ENCODE measurements around the gene FGF19.

Gene FGF19

GRCh38 chr11:69734841-69735240, 31.0 kb upstream of the FGF19 start:
- no peak for DNase-seq (ENCODE audit: low read depth, low spot score)
- Histone ChIP-seq H3K9me3 (ENCODE audit: control insufficient read depth, insufficient read depth, low read length) (no peaks in the 10 kb centered on the region; the same call in 1 of the 2 replicates), H3K27ac (ENCODE audit: low read length) (no peak overlapping the region), H3K36me3 (ENCODE audit: control insufficient read depth, insufficient read depth, low read length) (no peaks in the 10 kb centered on the region), H3K27me3 (ENCODE audit: control insufficient read depth, insufficient read depth, low read length) (no peaks in the 10 kb centered on the region), H3K4me3 (ENCODE audit: low read length) (no peak overlapping the region), H3K4me1 (ENCODE audit: control insufficient read depth, insufficient read depth, low read length) (no peaks in the 10 kb centered on the region)
- no CpG with 5 or more reads among the region's 3 CpGs for WGBS (ENCODE audit: insufficient coverage, insufficient read length)

DNA sequence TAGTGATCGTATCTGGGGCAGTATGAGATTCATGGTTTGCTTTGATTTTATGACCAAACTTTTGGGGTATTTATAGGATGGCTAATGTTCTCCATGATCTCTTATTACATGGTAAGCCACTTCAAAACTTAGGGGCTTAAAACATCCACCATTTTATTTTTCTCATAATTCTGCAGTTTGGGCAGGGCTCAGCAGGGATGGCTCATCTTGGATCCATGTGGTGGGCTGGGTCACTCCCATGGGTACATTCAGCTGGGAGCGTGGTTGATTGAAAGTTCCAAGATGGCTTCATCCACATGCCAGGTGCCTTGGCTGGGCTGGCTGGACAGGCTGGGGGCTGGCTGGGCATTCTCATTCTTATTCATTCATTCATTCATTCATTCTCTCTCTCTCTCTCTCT, 30.5 kb upstream of the FGF19 start:
- no peak for DNase-seq (ENCODE audit: low read depth, low spot score)
- H3K4me1 ChIP-seq (ENCODE audit: control insufficient read depth, insufficient read depth, low read length): no peaks in the 10 kb centered on the region
- H3K4me3 ChIP-seq (ENCODE audit: low read length): no peak overlapping the region
- WGBS (ENCODE audit: insufficient coverage, insufficient read length): no CpG with 5 or more reads among the region's 2 CpGs
- no peaks in the 10 kb centered on the region for H3K27me3 ChIP-seq (ENCODE audit: control insufficient read depth, insufficient read depth, low read length)
- H3K27ac ChIP-seq (ENCODE audit: low read length): no peak overlapping the region
- H3K9me3 ChIP-seq (ENCODE audit: control insufficient read depth, insufficient read depth, low read length): no peaks in the 10 kb centered on the region; the same call in 1 of the 2 replicates
- H3K36me3 ChIP-seq (ENCODE audit: control insufficient read depth, insufficient read depth, low read length): no peaks in the 10 kb centered on the region

GRCh38 chr11:69732910-69733309, 29.1 kb upstream of the FGF19 start:
- Histone ChIP-seq H3K9me3 (ENCODE audit: control insufficient read depth, insufficient read depth, low read length) (no peaks in the 10 kb centered on the region; the same call in 1 of the 2 replicates), H3K4me1 (ENCODE audit: control insufficient read depth, insufficient read depth, low read length) (no peaks in the 10 kb centered on the region), H3K27me3 (ENCODE audit: control insufficient read depth, insufficient read depth, low read length) (no peaks in the 10 kb centered on the region), H3K27ac (ENCODE audit: low read length) (no peak overlapping the region), H3K4me3 (ENCODE audit: low read length) (no peak overlapping the region), H3K36me3 (ENCODE audit: control insufficient read depth, insufficient read depth, low read length) (no peaks in the 10 kb centered on the region)
- DNase-seq (ENCODE audit: low read depth, low spot score): no peak
- WGBS (ENCODE audit: insufficient coverage, insufficient read length): no CpG with 5 or more reads among the region's 7 CpGs

DNA sequence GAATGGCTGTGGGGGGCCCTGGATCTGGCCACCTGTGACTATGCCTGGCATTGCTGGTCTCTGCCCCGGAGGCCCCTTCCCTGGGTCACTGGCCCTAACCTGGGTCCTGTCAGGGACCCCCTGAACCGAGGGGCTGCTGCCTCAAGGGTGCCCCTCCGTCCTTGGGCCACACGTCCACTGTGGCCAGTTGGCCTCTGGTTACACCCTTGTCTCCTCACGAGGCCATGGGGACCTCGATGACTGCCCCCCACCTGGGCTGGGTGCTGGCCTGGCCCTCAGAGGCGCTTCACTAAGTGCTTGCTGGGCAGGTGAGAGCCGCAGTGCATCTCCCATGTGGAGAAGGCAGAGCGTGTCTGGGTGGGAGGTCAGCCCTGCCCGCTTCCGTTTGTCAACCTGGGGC, 27.3 kb upstream of the FGF19 start:
- DNase-seq (ENCODE audit: low read depth, low spot score): no peak
- H3K4me1 ChIP-seq (ENCODE audit: control insufficient read depth, insufficient read depth, low read length): no peaks in the 10 kb centered on the region
- no peak overlapping the region for H3K27ac ChIP-seq (ENCODE audit: low read length)
- WGBS (ENCODE audit: insufficient coverage, insufficient read length): no CpG with 5 or more reads among the region's 11 CpGs
- H3K27me3 ChIP-seq (ENCODE audit: control insufficient read depth, insufficient read depth, low read length): no peaks in the 10 kb centered on the region
- no peak overlapping the region for H3K4me3 ChIP-seq (ENCODE audit: low read length)
- H3K36me3 ChIP-seq (ENCODE audit: control insufficient read depth, insufficient read depth, low read length): no peaks in the 10 kb centered on the region
- H3K9me3 ChIP-seq (ENCODE audit: control insufficient read depth, insufficient read depth, low read length): no peaks in the 10 kb centered on the region; the same call in 1 of the 2 replicates

GRCh38 chr11:69730500-69730899, 26.7 kb upstream of the FGF19 start:
- DNase-seq (ENCODE audit: low read depth, low spot score): no peak
- H3K9me3 ChIP-seq (ENCODE audit: control insufficient read depth, insufficient read depth, low read length): no peaks in the 10 kb centered on the region; the same call in 1 of the 2 replicates
- H3K27ac ChIP-seq (ENCODE audit: low read length): no peak overlapping the region
- no peak overlapping the region for H3K4me3 ChIP-seq (ENCODE audit: low read length)
- H3K36me3 ChIP-seq (ENCODE audit: control insufficient read depth, insufficient read depth, low read length): no peaks in the 10 kb centered on the region
- no peaks in the 10 kb centered on the region for H3K4me1 ChIP-seq (ENCODE audit: control insufficient read depth, insufficient read depth, low read length)
- WGBS (ENCODE audit: insufficient coverage, insufficient read length): no CpG with 5 or more reads among the region's 8 CpGs
- no peaks in the 10 kb centered on the region for H3K27me3 ChIP-seq (ENCODE audit: control insufficient read depth, insufficient read depth, low read length)

DNA sequence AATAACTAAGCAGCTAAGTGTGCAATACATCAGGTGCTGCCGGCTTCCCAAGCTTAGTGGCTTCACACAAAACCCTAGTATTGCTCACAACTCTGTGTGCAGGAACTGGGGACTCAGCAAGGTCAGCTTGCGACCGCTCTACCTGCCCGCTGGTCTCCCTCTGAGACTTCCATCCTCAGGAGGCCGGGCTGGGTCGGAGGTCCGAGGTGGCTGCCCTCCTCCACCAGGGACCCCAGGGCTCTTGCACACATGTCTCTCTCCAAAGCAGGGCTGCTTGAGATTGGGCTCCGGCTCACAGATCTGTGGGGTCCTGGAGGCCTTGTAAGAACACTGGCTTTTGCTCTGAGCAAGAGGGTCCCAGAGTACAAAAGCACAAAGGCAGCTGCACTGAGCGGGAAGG, 25.4 kb upstream of the FGF19 start:
- Histone ChIP-seq H3K36me3 (ENCODE audit: control insufficient read depth, insufficient read depth, low read length) (no peaks in the 10 kb centered on the region), H3K9me3 (ENCODE audit: control insufficient read depth, insufficient read depth, low read length) (no peaks in the 10 kb centered on the region; the same call in 1 of the 2 replicates), H3K27me3 (ENCODE audit: control insufficient read depth, insufficient read depth, low read length) (no peaks in the 10 kb centered on the region), H3K4me1 (ENCODE audit: control insufficient read depth, insufficient read depth, low read length) (no peaks in the 10 kb centered on the region), H3K27ac (ENCODE audit: low read length) (no peak overlapping the region), H3K4me3 (ENCODE audit: low read length) (no peak overlapping the region)
- DNase-seq (ENCODE audit: low read depth, low spot score): no peak
- no CpG with 5 or more reads among the region's 9 CpGs for whole genome bisulfite sequencing (ENCODE audit: insufficient coverage, insufficient read length)

DNA sequence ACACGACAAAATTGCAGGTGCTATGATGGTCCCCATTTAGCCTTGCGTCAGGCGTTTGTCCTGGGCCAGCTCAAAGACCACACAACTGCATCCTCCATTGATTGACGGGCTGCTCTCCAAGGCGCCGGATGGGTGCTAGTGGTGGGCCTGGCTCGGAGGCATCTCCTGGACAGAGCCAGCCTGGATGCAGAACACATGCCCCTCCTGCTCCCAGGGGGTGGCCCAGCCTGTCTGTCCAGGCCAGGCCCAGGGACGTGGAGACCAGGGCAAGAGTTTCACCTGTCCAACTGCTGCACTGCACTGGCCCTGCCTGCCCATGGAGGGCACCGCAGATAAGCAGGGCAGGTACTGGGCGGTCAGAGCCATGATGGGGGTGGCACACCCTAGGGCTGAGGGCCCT, 23.4 kb upstream of the FGF19 start:
- Histone ChIP-seq H3K27ac (ENCODE audit: low read length) (no peak overlapping the region), H3K27me3 (ENCODE audit: control insufficient read depth, insufficient read depth, low read length) (no peaks in the 10 kb centered on the region)

DNA sequence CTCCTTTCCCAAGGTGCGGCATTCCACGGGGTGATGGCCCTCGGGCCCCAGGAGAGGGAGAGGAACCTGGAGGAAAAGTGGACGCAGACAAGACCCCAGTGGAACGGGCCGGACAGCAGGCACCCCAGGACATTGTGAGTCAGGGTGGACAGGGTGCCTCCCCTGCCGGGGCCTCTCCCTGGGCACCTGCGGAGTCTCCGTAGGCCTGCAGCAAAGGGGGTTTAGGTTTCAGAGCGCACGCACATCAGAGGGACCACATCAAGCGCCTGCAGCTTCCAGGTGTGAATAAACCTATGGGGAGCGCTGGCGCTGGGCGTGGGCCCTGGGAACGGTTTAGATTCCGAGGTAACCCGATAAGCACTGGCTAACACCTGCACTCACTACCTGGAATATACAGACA, 22.7 kb upstream of the FGF19 start:
- DNase-seq (ENCODE audit: low read depth, low spot score): no peak
- no CpG with 5 or more reads among the region's 18 CpGs for WGBS (ENCODE audit: insufficient coverage, insufficient read length)
- H3K4me3 ChIP-seq (ENCODE audit: low read length): no peak overlapping the region
- no peaks in the 10 kb centered on the region for H3K9me3 ChIP-seq (ENCODE audit: control insufficient read depth, insufficient read depth, low read length)
- no peaks in the 10 kb centered on the region for H3K36me3 ChIP-seq (ENCODE audit: control insufficient read depth, insufficient read depth, low read length)
- H3K27ac ChIP-seq (ENCODE audit: low read length): no peak overlapping the region
- H3K27me3 ChIP-seq (ENCODE audit: control insufficient read depth, insufficient read depth, low read length): no peaks in the 10 kb centered on the region
- H3K4me1 ChIP-seq (ENCODE audit: control insufficient read depth, insufficient read depth, low read length): no peaks in the 10 kb centered on the region

More for the DNA sequence above, 23.4 kb upstream of the FGF19 start:
- WGBS (ENCODE audit: insufficient coverage, insufficient read length): no CpG with 5 or more reads among the region's 10 CpGs
- Histone ChIP-seq H3K4me3 (ENCODE audit: low read length) (no peak overlapping the region), H3K9me3 (ENCODE audit: control insufficient read depth, insufficient read depth, low read length) (no peaks in the 10 kb centered on the region), H3K4me1 (ENCODE audit: control insufficient read depth, insufficient read depth, low read length) (no peaks in the 10 kb centered on the region), H3K36me3 (ENCODE audit: control insufficient read depth, insufficient read depth, low read length) (no peaks in the 10 kb centered on the region)
- DNase-seq (ENCODE audit: low read depth, low spot score): no peak

DNA sequence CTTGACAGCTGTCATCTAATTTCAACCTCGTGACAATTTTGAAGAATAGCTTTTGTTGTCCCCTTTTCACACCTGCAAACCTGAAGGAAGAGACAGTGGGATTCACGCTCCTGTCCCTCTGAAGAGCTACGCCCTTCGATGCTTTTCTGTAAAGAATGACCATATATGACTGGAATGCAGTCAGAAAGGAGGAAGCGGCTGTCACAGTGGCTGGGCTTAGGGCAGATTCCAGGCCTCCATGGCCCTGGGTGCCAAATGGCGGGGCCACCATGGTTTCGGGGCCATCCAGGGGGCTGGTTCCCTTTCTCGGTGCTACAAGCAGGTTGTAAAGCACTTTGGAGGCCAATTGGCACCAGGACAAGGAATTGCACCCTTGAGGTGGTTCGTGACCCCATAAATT, 22.2 kb upstream of the FGF19 start:
- H3K27ac ChIP-seq (ENCODE audit: low read length): no peak overlapping the region
- DNase-seq (ENCODE audit: low read depth, low spot score): no peak
- no CpG with 5 or more reads among the region's 9 CpGs for WGBS (ENCODE audit: insufficient coverage, insufficient read length)
- no peaks in the 10 kb centered on the region for H3K36me3 ChIP-seq (ENCODE audit: control insufficient read depth, insufficient read depth, low read length)
- H3K4me3 ChIP-seq (ENCODE audit: low read length): no peak overlapping the region
- no peaks in the 10 kb centered on the region for H3K9me3 ChIP-seq (ENCODE audit: control insufficient read depth, insufficient read depth, low read length)
- no peaks in the 10 kb centered on the region for H3K4me1 ChIP-seq (ENCODE audit: control insufficient read depth, insufficient read depth, low read length)
- H3K27me3 ChIP-seq (ENCODE audit: control insufficient read depth, insufficient read depth, low read length): no peaks in the 10 kb centered on the region

- Histone ChIP-seq H3K27ac (ENCODE audit: low read length) (no peak overlapping the region), H3K27me3 (ENCODE audit: control insufficient read depth, insufficient read depth, low read length) (no peaks in the 10 kb centered on the region), H3K9me3 (ENCODE audit: control insufficient read depth, insufficient read depth, low read length) (no peaks in the 10 kb centered on the region), H3K36me3 (ENCODE audit: control insufficient read depth, insufficient read depth, low read length) (no peaks in the 10 kb centered on the region), H3K4me1 (ENCODE audit: control insufficient read depth, insufficient read depth, low read length) (no peaks in the 10 kb centered on the region; the same call in 1 of the 2 replicates), H3K4me3 (ENCODE audit: low read length) (no peak overlapping the region)
- no CpG with 5 or more reads among the region's 9 CpGs for WGBS (ENCODE audit: insufficient coverage, insufficient read length)
- DNase-seq (ENCODE audit: low read depth, low spot score): no peak
Measured at GRCh38 chr11:69721745-69722144, 17.9 kb upstream of the FGF19 start.

DNA sequence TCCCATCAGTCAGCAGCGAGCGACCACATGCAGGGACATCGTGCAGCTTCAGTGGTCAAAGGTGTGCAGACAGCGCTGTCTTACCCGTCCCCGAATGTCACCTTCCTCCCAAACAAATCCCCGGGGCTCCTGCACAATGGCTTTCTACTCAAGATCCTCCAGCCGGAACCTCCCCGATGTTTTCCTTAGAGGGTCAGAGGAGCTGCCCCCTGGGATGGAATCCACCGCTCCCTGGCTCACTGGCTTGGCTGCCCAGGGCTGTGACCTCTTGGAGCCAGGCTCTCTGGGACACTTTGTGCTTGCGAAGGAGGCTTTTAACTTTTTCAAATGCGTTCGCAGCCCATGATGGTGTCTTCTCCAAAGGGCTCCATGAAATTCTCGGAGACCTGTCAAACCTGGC, 17.3 kb upstream of the FGF19 start:
- no peaks in the 10 kb centered on the region for H3K9me3 ChIP-seq (ENCODE audit: control insufficient read depth, insufficient read depth, low read length)
- no peaks in the 10 kb centered on the region for H3K27me3 ChIP-seq (ENCODE audit: control insufficient read depth, insufficient read depth, low read length)
- H3K4me1 ChIP-seq (ENCODE audit: control insufficient read depth, insufficient read depth, low read length): no peaks in the 10 kb centered on the region; the same call in 1 of the 2 replicates
- no peaks in the 10 kb centered on the region for H3K36me3 ChIP-seq (ENCODE audit: control insufficient read depth, insufficient read depth, low read length)
- no CpG with 5 or more reads among the region's 14 CpGs for WGBS (ENCODE audit: insufficient coverage, insufficient read length)
- H3K4me3 ChIP-seq (ENCODE audit: low read length): no peak overlapping the region
- no peak overlapping the region for H3K27ac ChIP-seq (ENCODE audit: low read length)
- no peak for DNase-seq (ENCODE audit: low read depth, low spot score)

All from iPS DF 6.9 (cell line).